Kidney (tissue), 14 donors: ENCODE data around the gene C1QTNF8. TPM values are rescaled to one million over a fixed set of nuclear protein-coding genes. Genes with fewer than 3 reads are reported as not detected.

Experiments
- DNase-seq, 5 donors: peaks; one replicate each; pipeline ENCODE4 v3.0.0-alpha.2; 2013 to 2020
- FAIRE-seq: peaks from 2 replicates; lab custom pipeline; 2012; peaks lifted over from hg19 to GRCh38; lab: Jason Lieb, UNC
- H3K27ac ChIP-seq, 2 donors: one replicate each; pipeline ENCODE4 v1.7.0; 2013; ENCODE audit warnings: low read depth in 2 of 2, low read length in 2 of 2, inconsistent platforms in 1 of 2
- H3K27me3 ChIP-seq: one replicate; pipeline ENCODE4 v1.7.1; 2013; ENCODE audit warnings: low read length, inconsistent platforms; ENCODE audit not compliant: control insufficient read depth, insufficient read depth
- H3K36me3 ChIP-seq, 3 donors: one replicate each; pipeline versions ENCODE4 v1.7.0 to v1.7.1; 2013; ENCODE audit warnings: low read length in 3 of 3, control low read depth in 1 of 3, inconsistent platforms in 1 of 3; ENCODE audit not compliant: insufficient read depth in 3 of 3, control insufficient read depth in 2 of 3
- H3K4me1 ChIP-seq, 3 donors: one replicate each; pipeline versions ENCODE4 v1.7.0 to v1.7.1; 2013; ENCODE audit warnings: low read length in 3 of 3, inconsistent platforms in 1 of 3, low read depth in 1 of 3; ENCODE audit not compliant: control insufficient read depth in 2 of 3, insufficient read depth in 2 of 3
- H3K4me3 ChIP-seq, 3 donors: one replicate each; pipeline versions ENCODE4 v1.7.0 to v1.8.1; 2013; ENCODE audit warnings: low read length in 3 of 3, control low read depth in 1 of 3, inconsistent platforms in 1 of 3
- H3K9ac ChIP-seq, 3 donors: one replicate each; pipeline versions ENCODE4 v1.7.0 to v1.7.1; 2013; ENCODE audit warnings: low read length in 3 of 3, control low read depth in 1 of 3, inconsistent platforms in 1 of 3
- H3K9me3 ChIP-seq, 3 donors: one replicate each; pipeline versions ENCODE4 v1.7.0 to v1.7.1; 2013; ENCODE audit warnings: low read length in 3 of 3, control low read depth in 1 of 3, inconsistent platforms in 1 of 3; ENCODE audit not compliant: control insufficient read depth in 2 of 3, insufficient read depth in 1 of 3
- intact Hi-C: fragments of 100-400 bp; cut with DNase I; formaldehyde crosslinking; loops from one replicate; pipeline ENCODE4 v1.11.1; 2022
- polyA plus RNA-seq: library from polyadenylated mRNA; stranded (reverse); fragments of 350-450 nt; fragmentation: Illumina TruSeq; extraction: RNeasy Lipid Tissue Mini Kit (QIAGEN cat#74804); gene quantifications from one replicate; pipeline ENCODE4 v1.2.3, GENCODE V29; 2014; ENCODE audit warnings: low read depth, low replicate concordance; ENCODE audit not compliant: insufficient read depth
- total RNA-seq: library from RNA; stranded (reverse); fragmentation: NEBNext Ultra II Directional; extraction: Animal tissue kit (Norgen Biotek cat#: 25700); gene quantifications from one replicate; pipeline ENCODE4 v1.2.1, GENCODE V29; 2021
- TF ChIP-seq, protein P1 (sequence below): IDR thresholded peaks from 3 replicates; pipeline ENCODE4 v1.5.1; 2012; ENCODE audit warnings: mild to moderate bottlenecking, moderate library complexity, borderline replicate concordance; ENCODE audit not compliant: insufficient read depth; ENCODE audit errors: extremely low read depth
- donor health status: control.
- donor health status: control.
- donor health status: control.
- donor health status: control.
- donor health status: control.
- donor health status: DM: yes; HTN: yes; CAD: no.
- donor health status: Normal renal cell carcinoma (clear cell type).

The C1QTNF8 gene
- total and polyA plus RNA-seq, 2 donors from 2014 or later: not detected

DNA sequence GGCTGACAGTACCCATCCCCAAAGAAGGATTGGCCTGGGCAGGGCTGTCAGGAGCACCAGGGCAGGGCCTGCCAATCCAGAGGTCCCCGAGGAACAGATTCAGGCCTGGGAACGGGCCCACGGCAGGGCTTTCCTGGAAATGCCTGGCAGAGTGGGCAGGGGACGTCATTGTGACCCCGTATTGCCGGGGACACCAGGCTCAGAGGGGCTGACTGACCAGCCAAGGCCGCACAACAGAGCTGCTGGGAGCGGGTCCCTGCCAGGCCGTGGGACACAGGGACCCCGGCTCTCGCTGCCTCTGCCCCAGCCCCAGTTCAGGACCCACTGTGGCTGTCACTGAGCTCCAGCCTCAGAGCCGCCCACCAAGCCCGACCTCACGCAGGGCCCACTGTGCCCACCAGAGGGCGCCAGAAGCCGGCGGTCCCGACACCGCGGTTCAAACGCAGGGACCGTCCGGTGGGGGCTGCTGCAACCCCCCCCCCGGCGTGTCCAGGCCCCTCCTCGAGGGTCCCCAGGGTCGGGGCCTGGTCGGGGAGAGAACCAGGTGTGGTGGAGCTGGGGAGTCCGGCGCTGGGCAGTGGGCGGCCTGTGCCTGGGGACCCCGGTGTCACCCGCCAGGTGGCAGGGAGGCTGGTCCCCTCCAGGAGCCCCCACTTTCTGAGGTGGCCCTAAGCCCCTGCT lies 38.7 kb downstream of the C1QTNF8 start:
- H3K36me3 ChIP-seq: no peaks in the 10 kb centered on the region
- no peak overlapping the region for H3K4me3 ChIP-seq
- TF ChIP-seq, protein P1, sequence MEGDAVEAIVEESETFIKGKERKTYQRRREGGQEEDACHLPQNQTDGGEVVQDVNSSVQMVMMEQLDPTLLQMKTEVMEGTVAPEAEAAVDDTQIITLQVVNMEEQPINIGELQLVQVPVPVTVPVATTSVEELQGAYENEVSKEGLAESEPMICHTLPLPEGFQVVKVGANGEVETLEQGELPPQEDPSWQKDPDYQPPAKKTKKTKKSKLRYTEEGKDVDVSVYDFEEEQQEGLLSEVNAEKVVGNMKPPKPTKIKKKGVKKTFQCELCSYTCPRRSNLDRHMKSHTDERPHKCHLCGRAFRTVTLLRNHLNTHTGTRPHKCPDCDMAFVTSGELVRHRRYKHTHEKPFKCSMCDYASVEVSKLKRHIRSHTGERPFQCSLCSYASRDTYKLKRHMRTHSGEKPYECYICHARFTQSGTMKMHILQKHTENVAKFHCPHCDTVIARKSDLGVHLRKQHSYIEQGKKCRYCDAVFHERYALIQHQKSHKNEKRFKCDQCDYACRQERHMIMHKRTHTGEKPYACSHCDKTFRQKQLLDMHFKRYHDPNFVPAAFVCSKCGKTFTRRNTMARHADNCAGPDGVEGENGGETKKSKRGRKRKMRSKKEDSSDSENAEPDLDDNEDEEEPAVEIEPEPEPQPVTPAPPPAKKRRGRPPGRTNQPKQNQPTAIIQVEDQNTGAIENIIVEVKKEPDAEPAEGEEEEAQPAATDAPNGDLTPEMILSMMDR: peak; percentile 65
- DNase-seq (no peak), FAIRE-seq (no peak)
- intact Hi-C loops: no loop called here
- no peaks in the 10 kb centered on the region for H3K4me1 ChIP-seq
- H3K9ac ChIP-seq: no peak overlapping the region
- no peaks in the 10 kb centered on the region for H3K27me3 ChIP-seq
- peaks cover 0 to 3% (median 0%) of the 10 kb centered on the region in 3 donors for H3K9me3 ChIP-seq
- H3K27ac ChIP-seq: no peak overlapping the region

GRCh38 chr16:1056196-1056595 lies 39.8 kb downstream of the C1QTNF8 start:
- DNase-seq (peak in 3 of 5 donors; percentile 65 to 83 (median 81)), FAIRE-seq (no peak)
- intact Hi-C loops: no loop called here
- Histone ChIP-seq H3K4me3 (no peak overlapping the region), H3K27me3 (no peaks in the 10 kb centered on the region), H3K4me1 (no peaks in the 10 kb centered on the region), H3K36me3 (no peaks in the 10 kb centered on the region), H3K9me3 (peaks cover 0 to 3% (median 0%) of the 10 kb centered on the region in 3 donors), H3K27ac (no peak overlapping the region), H3K9ac (no peak overlapping the region)
- TF ChIP-seq, protein P1: no peak

GRCh38 chr16:1055557-1055924 lies 40.5 kb downstream of the C1QTNF8 start:
- Histone ChIP-seq H3K9me3 (peaks cover 0 to 3% (median 0%) of the 10 kb centered on the region in 3 donors), H3K9ac (no peak overlapping the region), H3K27me3 (no peaks in the 10 kb centered on the region), H3K36me3 (no peaks in the 10 kb centered on the region), H3K4me3 (no peak overlapping the region), H3K4me1 (no peaks in the 10 kb centered on the region), H3K27ac (no peak overlapping the region)
- TF ChIP-seq, protein P1: no peak
- FAIRE-seq (no peak), DNase-seq (no peak)
- intact Hi-C loops: no loop called here
